H9 (cell line): ENCODE measurements around the gene ZNF414. TPM values are rescaled to one million over a fixed set of nuclear protein-coding genes. Genes with fewer than 3 reads are reported as not detected.

Source experiments
- DNase-seq: peaks from one replicate; pipeline ENCODE4 v3.0.0-alpha.2; 2017
- H2AFZ ChIP-seq: one replicate; pipeline ENCODE4 v1.6.1; 2013; ENCODE audit warnings: mild to moderate bottlenecking, low read length, control low read depth, moderate library complexity
- H2AK5ac ChIP-seq: 2 replicates; pipeline ENCODE4 v1.6.1; 2013; ENCODE audit warnings: low read length, control low read depth, mixed read lengths; ENCODE audit not compliant: insufficient read length
- H2BK120ac ChIP-seq: one replicate; pipeline ENCODE4 v1.6.1; 2013; ENCODE audit warnings: low read depth, mild to moderate bottlenecking, low read length, control low read depth, inconsistent platforms; ENCODE audit not compliant: poor library complexity, severe bottlenecking
- H2BK12ac ChIP-seq: 2 replicates; pipeline ENCODE4 v1.6.1; 2013; ENCODE audit warnings: low read length, control low read depth, mixed read lengths, low read depth; ENCODE audit not compliant: insufficient read length
- H2BK15ac ChIP-seq: 2 replicates; pipeline ENCODE4 v1.6.1; 2013; ENCODE audit warnings: low read depth, low read length, control low read depth
- H2BK20ac ChIP-seq: one replicate; pipeline ENCODE4 v1.6.1; 2013; ENCODE audit warnings: low read depth, mild to moderate bottlenecking, low read length, control low read depth, inconsistent platforms; ENCODE audit not compliant: poor library complexity, severe bottlenecking
- H2BK5ac ChIP-seq: 2 replicates; pipeline ENCODE4 v1.6.1; 2013; ENCODE audit warnings: low read length, control low read depth, mixed read lengths; ENCODE audit not compliant: insufficient read length
- H3K14ac ChIP-seq: 2 replicates; pipeline ENCODE4 v1.6.1; 2013; ENCODE audit warnings: low read length, control low read depth; ENCODE audit not compliant: insufficient read depth
- H3K18ac ChIP-seq: 2 replicates; pipeline ENCODE4 v1.6.1; 2013; ENCODE audit warnings: low read depth, mild to moderate bottlenecking, mixed read lengths, low read length, control low read depth; ENCODE audit not compliant: insufficient read length
- H3K23ac ChIP-seq: 2 replicates; pipeline ENCODE4 v1.6.1; 2013; ENCODE audit warnings: low read length, control low read depth, mixed read lengths, low read depth; ENCODE audit not compliant: insufficient read length
- H3K23me2 ChIP-seq: 2 replicates; pipeline ENCODE4 v1.6.1; 2013; ENCODE audit warnings: low read depth, mild to moderate bottlenecking, mixed read lengths, low read length, control low read depth; ENCODE audit not compliant: insufficient read length, poor library complexity, severe bottlenecking
- H3K27ac ChIP-seq: 2 replicates; pipeline ENCODE4 v1.5.1; 2013; ENCODE audit warnings: low read length, control low read depth, mixed read lengths, low read depth; ENCODE audit not compliant: insufficient read length
- H3K27me3 ChIP-seq: 2 replicates; pipeline ENCODE4 v1.6.1; 2013; ENCODE audit warnings: low read length, control low read depth, inconsistent platforms; ENCODE audit not compliant: insufficient read depth
- H3K4ac ChIP-seq: 2 replicates; pipeline ENCODE4 v1.6.1; 2013; ENCODE audit warnings: low read depth, mild to moderate bottlenecking, control low read depth, inconsistent platforms, low read length, moderate library complexity
- H3K4me1 ChIP-seq: 2 replicates; pipeline ENCODE4 v1.6.1; 2013; ENCODE audit warnings: low read length, control low read depth, inconsistent platforms; ENCODE audit not compliant: insufficient read depth
- H3K4me2 ChIP-seq: 2 replicates; pipeline ENCODE4 v1.6.1; 2013; ENCODE audit warnings: low read length, control low read depth, mixed read lengths; ENCODE audit not compliant: insufficient read length, insufficient read depth
- H3K56ac ChIP-seq: 2 replicates; pipeline ENCODE4 v1.6.1; 2013; ENCODE audit warnings: low read depth, mild to moderate bottlenecking, mixed read lengths, low read length, control low read depth; ENCODE audit not compliant: insufficient read length
- H3K79me1 ChIP-seq: 2 replicates; pipeline ENCODE4 v1.6.1; 2013; ENCODE audit warnings: low read depth, mild to moderate bottlenecking, moderate library complexity, low read length, control low read depth, inconsistent platforms; ENCODE audit not compliant: insufficient read depth, poor library complexity, severe bottlenecking
- H3K79me2 ChIP-seq: 2 replicates; pipeline ENCODE4 v1.6.1; 2013; ENCODE audit warnings: low read length, control low read depth, inconsistent platforms; ENCODE audit not compliant: insufficient read depth
- H3K9ac ChIP-seq: 2 replicates; pipeline ENCODE4 v1.6.1; 2013; ENCODE audit warnings: low read length, control low read depth, mixed read lengths; ENCODE audit not compliant: insufficient read length; ENCODE audit errors: extremely low read depth
- H3K9me3 ChIP-seq: one replicate; pipeline ENCODE4 v1.6.1; 2013; ENCODE audit warnings: low read depth, low read length, inconsistent platforms; ENCODE audit not compliant: control insufficient read depth
- H3T11ph ChIP-seq: one replicate; pipeline ENCODE4 v1.6.1; 2013; ENCODE audit warnings: mild to moderate bottlenecking, low read length, control low read depth, inconsistent platforms
- H4K20me1 ChIP-seq: one replicate; pipeline ENCODE4 v1.6.1; 2013; ENCODE audit not compliant: control insufficient read depth, insufficient read length, insufficient read depth
- H4K5ac ChIP-seq: 2 replicates; pipeline ENCODE4 v1.6.1; 2013; ENCODE audit warnings: low read depth, mild to moderate bottlenecking, mixed read lengths, low read length, control low read depth; ENCODE audit not compliant: insufficient read length
- H4K8ac ChIP-seq: replicated peaks from 2 replicates; pipeline ENCODE4 v1.6.1; 2013; ENCODE audit warnings: low read length, control low read depth, mixed read lengths, low read depth; ENCODE audit not compliant: insufficient read length
- H4K91ac ChIP-seq: 2 replicates; pipeline ENCODE4 v1.6.1; 2013; ENCODE audit warnings: low read depth, mild to moderate bottlenecking, moderate library complexity, mixed read lengths, low read length, control low read depth; ENCODE audit not compliant: insufficient read length
- H3K27ac Mint-ChIP-seq, 3 experiments: 2 replicates in 2 of 3; 3 replicates in 1 of 3; pipeline ENCODE4 v1.8.0; 2020 to 2021; ENCODE audit warnings: mixed read lengths in 3 of 3, mild to moderate bottlenecking in 1 of 3, moderate library complexity in 1 of 3
- H3K27me3 Mint-ChIP-seq: 2 replicates; pipeline ENCODE4 v1.8.0; 2021; ENCODE audit warnings: low read depth, mild to moderate bottlenecking, moderate library complexity, mixed read lengths
- H3K36me3 Mint-ChIP-seq, 3 experiments: 2 replicates in 2 of 3; 3 replicates in 1 of 3; pipeline ENCODE4 v1.8.0; 2020 to 2021; ENCODE audit warnings: low read depth in 3 of 3, mixed read lengths in 3 of 3; ENCODE audit not compliant: insufficient read depth in 1 of 3
- H3K4me1 Mint-ChIP-seq, 2 experiments: 2 replicates each; pipeline ENCODE4 v1.8.0; 2020; ENCODE audit warnings: mixed read lengths in 2 of 2
- H3K4me3 Mint-ChIP-seq, 2 experiments: 2 replicates in 1 of 2; 3 replicates in 1 of 2; pipeline ENCODE4 v1.8.0; 2020 to 2021; ENCODE audit warnings: mild to moderate bottlenecking in 2 of 2, mixed read lengths in 2 of 2, moderate library complexity in 1 of 2
- H3K9me3 Mint-ChIP-seq, 2 experiments: 2 replicates in 1 of 2; 3 replicates in 1 of 2; pipeline ENCODE4 v1.8.0; 2020; ENCODE audit warnings: mild to moderate bottlenecking in 2 of 2, mixed read lengths in 2 of 2, moderate library complexity in 1 of 2
- CTCF ChIP-seq: fragments of 200-600 bp; sonication (generic); conservative IDR thresholded peaks from 3 replicates; pipeline ENCODE4 v1.8.0; 2021; ENCODE audit warnings: antibody characterized with exemption, mild to moderate bottlenecking
- WGBS: extraction: QIAGEN DNeasy Blood & Tissue Kit; methylation state at CpG from one replicate; pipeline ENCODE4 v1.1.7; 2013; ENCODE audit warnings: missing lambda C conversion rate, low lambda C conversion rate, mixed read lengths; ENCODE audit not compliant: insufficient read length; ENCODE audit errors: extremely low coverage; 5-methylcytosine and 5-hydroxymethylcytosine counted together
- total RNA-seq: library from RNA; stranded (reverse); gene quantifications from 2 replicates; pipeline ENCODE4 v1.2.1, GENCODE V29; 2021

The ZNF414 gene
- total RNA-seq, 1 experiment from 2014 or later: 29.3 TPM

- no peak overlapping the region for H3K56ac ChIP-seq
- peaks cover 14% of the 10 kb centered on the region for H3K79me1 ChIP-seq
- no peak overlapping the region for H2BK120ac ChIP-seq
- H3T11ph ChIP-seq: no peak overlapping the region
- peaks cover 2% of the 10 kb centered on the region; the same call in 1 of the 2 replicates for H3K4me1 ChIP-seq
- H3K23ac ChIP-seq: no peak overlapping the region
- H3K79me2 ChIP-seq: peaks cover 56% of the 10 kb centered on the region
- H3K9ac ChIP-seq: no peak overlapping the region
- H2BK5ac ChIP-seq: no peak overlapping the region
- H2BK20ac ChIP-seq: no peak overlapping the region
- H2BK15ac ChIP-seq: no peak overlapping the region
- H3K4me2 ChIP-seq: no peak overlapping the region
- TF ChIP-seq CTCF: no peak
- no peak overlapping the region for H3K18ac ChIP-seq
- no peak overlapping the region for H2BK12ac ChIP-seq
- H3K4me3 Mint-ChIP-seq: no peak overlapping the region
- H2AFZ ChIP-seq: no peak overlapping the region
- H4K5ac ChIP-seq: no peak overlapping the region
- H3K23me2 ChIP-seq: no peaks in the 10 kb centered on the region
- no peaks in the 10 kb centered on the region for H4K20me1 ChIP-seq
- peaks cover 35 to 40% of the 10 kb centered on the region in 2 experiments for H3K4me1 Mint-ChIP-seq
- H3K27me3 ChIP-seq: no peaks in the 10 kb centered on the region
- no peaks in the 10 kb centered on the region for H3K9me3 ChIP-seq
- H2AK5ac ChIP-seq: no peak overlapping the region
- H3K9me3 Mint-ChIP-seq: no peaks in the 10 kb centered on the region
- no peaks in the 10 kb centered on the region for H3K27me3 Mint-ChIP-seq
- no peak overlapping the region for H4K91ac ChIP-seq
- no peak overlapping the region for H3K14ac ChIP-seq
- peaks cover 38 to 78% (median 65%) of the 10 kb centered on the region in 3 experiments; a peak in 6 of 7 replicates for H3K36me3 Mint-ChIP-seq
- no peak for DNase-seq
- H3K27ac ChIP-seq: no peak overlapping the region
- WGBS: 100% methylated on average over 2 of the region's 5 CpGs
- H3K4ac ChIP-seq: no peak overlapping the region
- peak overlapping the region in 2 of 3 experiments; percentile 11 to 65; a peak in 3 of 7 replicates for H3K27ac Mint-ChIP-seq
- H4K8ac ChIP-seq: no peak overlapping the region
Measured at GRCh38 chr19:8462571-8462970, 51.4 kb downstream of the ZNF414 start.
